IMR-90 (cell line): Measurements from ENCODE around the gene GRM4. TPM values are rescaled to one million over a fixed set of nuclear protein-coding genes. Genes with fewer than 3 reads are reported as not detected.

Experiments used
- ATAC-seq: fragments of 200-7000 bp; cut with Tn5 transposase; 2 replicates; pipeline ENCODE4 v1.9.1; 2020; ENCODE audit warnings: low read depth, mild to moderate bottlenecking, moderate library complexity
- BruUV-seq: library from RNA; stranded (reverse); fragments of 400-500 nt; replicated peaks from 2 replicates; lab custom pipeline; 2021; lab: Mats Ljungman, UMichigan
- CTCF ChIA-PET: fragments of 300-600 bp; formaldehyde crosslinking; extraction: SDS; loops from one replicate; lab custom pipeline; 2021; ENCODE audit warnings: antibody characterized with exemption; lab: Yijun Ruan, JAX
- POLR2A ChIA-PET: fragments of 300-600 bp; sonication (Branson Sonifier 250); formaldehyde crosslinking; loops from one replicate; lab custom pipeline; 2022; ENCODE audit warnings: antibody characterized with exemption; ENCODE audit not compliant: unreplicated experiment; lab: Charles Lee
- DNase-seq: peaks from one replicate; pipeline ENCODE4 v3.0.0; 2013
- H2AFZ ChIP-seq: replicated peaks from 2 replicates; pipeline ENCODE3; 2013; ENCODE audit warnings: low read length, mild to moderate bottlenecking; ENCODE audit not compliant: poor library complexity
- H2AK5ac ChIP-seq: 2 replicates; pipeline ENCODE4 v1.6.1; 2013; ENCODE audit warnings: low read depth, low read length, inconsistent platforms
- H2AK9ac ChIP-seq: replicated peaks from 2 replicates; pipeline ENCODE3; 2013; ENCODE audit warnings: mild to moderate bottlenecking, low read depth, low read length, moderate library complexity; ENCODE audit not compliant: poor library complexity
- H2BK120ac ChIP-seq: 2 replicates; pipeline ENCODE4 v1.6.1; 2013; ENCODE audit warnings: low read depth, low read length, inconsistent platforms
- H2BK15ac ChIP-seq: 3 replicates; pipeline ENCODE4 v1.6.1; 2013; ENCODE audit warnings: low read depth, low read length, inconsistent platforms
- H2BK20ac ChIP-seq: 2 replicates; pipeline ENCODE4 v1.6.1; 2013; ENCODE audit warnings: low read depth, mild to moderate bottlenecking, inconsistent platforms, low read length, moderate library complexity
- H2BK5ac ChIP-seq: 2 replicates; pipeline ENCODE4 v1.6.1; 2013; ENCODE audit warnings: mild to moderate bottlenecking, low read depth, low read length, inconsistent platforms; ENCODE audit not compliant: poor library complexity, severe bottlenecking
- H3K14ac ChIP-seq: replicated peaks from 2 replicates; pipeline ENCODE4 v1.6.1; 2013; ENCODE audit warnings: low read depth, low read length, inconsistent platforms
- H3K18ac ChIP-seq: 2 replicates; pipeline ENCODE4 v1.6.1; 2013; ENCODE audit warnings: low read depth, low read length, control low read depth
- H3K23ac ChIP-seq: 2 replicates; pipeline ENCODE4 v1.6.1; 2013; ENCODE audit warnings: low read depth, low read length, inconsistent platforms
- H3K27ac ChIP-seq: 2 replicates; pipeline ENCODE4 v1.5.1; 2013; ENCODE audit warnings: mild to moderate bottlenecking, control low read depth, low read length; ENCODE audit not compliant: insufficient read depth
- H3K27me3 ChIP-seq: 2 replicates; pipeline ENCODE4 v1.6.1; 2013; ENCODE audit warnings: low read length; ENCODE audit not compliant: control insufficient read depth, insufficient read depth
- H3K36me3 ChIP-seq: 2 replicates; pipeline ENCODE4 v1.6.1; 2013; ENCODE audit warnings: low read length, mixed read lengths; ENCODE audit not compliant: control insufficient read depth, insufficient read depth
- H3K4ac ChIP-seq: 2 replicates; pipeline ENCODE4 v1.6.1; 2013; ENCODE audit warnings: low read depth, low read length, inconsistent platforms
- H3K4me1 ChIP-seq: 2 replicates; pipeline ENCODE4 v1.6.1; 2013; ENCODE audit warnings: low read length, mixed read lengths; ENCODE audit not compliant: control insufficient read depth, insufficient read depth
- H3K4me2 ChIP-seq: 2 replicates; pipeline ENCODE4 v1.6.1; 2013; ENCODE audit warnings: low read depth, mild to moderate bottlenecking, control low read depth, low read length, moderate library complexity
- H3K4me3 ChIP-seq: 2 replicates; pipeline ENCODE4 v1.5.1; 2013; ENCODE audit warnings: low read depth, mild to moderate bottlenecking, control low read depth, low read length, moderate library complexity; ENCODE audit not compliant: insufficient read depth
- H3K56ac ChIP-seq: 2 replicates; pipeline ENCODE4 v1.6.1; 2013; ENCODE audit warnings: low read length, inconsistent platforms; ENCODE audit not compliant: insufficient read depth; ENCODE audit errors: extremely low read depth
- H3K79me1 ChIP-seq, 2 experiments: 2 replicates each; pipeline ENCODE4 v1.6.1; 2013; ENCODE audit warnings: low read length in 2 of 2, inconsistent platforms in 1 of 2, low read depth in 1 of 2
- H3K9ac ChIP-seq: 2 replicates; pipeline ENCODE4 v1.6.1; 2013; ENCODE audit warnings: low read depth, low read length, control low read depth
- H3K9me1 ChIP-seq: 2 replicates; pipeline ENCODE4 v1.6.1; 2013; ENCODE audit warnings: low read length, inconsistent platforms; ENCODE audit not compliant: insufficient read depth
- H3K9me3 ChIP-seq: 2 replicates; pipeline ENCODE4 v1.6.1; 2013; ENCODE audit warnings: low read length; ENCODE audit not compliant: control insufficient read depth, insufficient read depth
- H4K20me1 ChIP-seq: 2 replicates; pipeline ENCODE4 v1.6.1; 2013; ENCODE audit warnings: low read length, inconsistent platforms; ENCODE audit not compliant: insufficient read depth
- H4K5ac ChIP-seq: 2 replicates; pipeline ENCODE4 v1.6.1; 2013; ENCODE audit warnings: mild to moderate bottlenecking, low read depth, low read length, control low read depth
- H4K8ac ChIP-seq, 2 experiments: 2 replicates each; pipeline ENCODE4 v1.6.1; 2013; ENCODE audit warnings: low read depth in 2 of 2, low read length in 2 of 2, control low read depth in 1 of 2, inconsistent platforms in 1 of 2
- H4K91ac ChIP-seq: 2 replicates; pipeline ENCODE4 v1.6.1; 2013; ENCODE audit warnings: low read depth, low read length, inconsistent platforms; ENCODE audit not compliant: insufficient read depth
- BHLHE40 ChIP-seq: fragments of 150-350 bp; IDR thresholded peaks from 2 replicates; pipeline ENCODE4 v1.6.1; 2016; ENCODE audit warnings: mild to moderate bottlenecking, low read depth, low read length
- CEBPB ChIP-seq: IDR thresholded peaks from 2 replicates; pipeline ENCODE4 v1.6.1; 2012; ENCODE audit warnings: low read depth, low read length, improper control_type of control experiment
- CHD1 ChIP-seq: IDR thresholded peaks from 2 replicates; pipeline ENCODE4 v1.6.1; 2012; ENCODE audit warnings: low read depth, low read length, improper control_type of control experiment
- FOS ChIP-seq: fragments of 150-350 bp; IDR thresholded peaks from 2 replicates; pipeline ENCODE4 v1.6.1; 2016; ENCODE audit warnings: low read depth, low read length
- MAFK ChIP-seq: IDR thresholded peaks from 2 replicates; pipeline ENCODE4 v1.6.1; 2012; ENCODE audit warnings: low read depth, low read length, improper control_type of control experiment
- MAZ ChIP-seq: IDR thresholded peaks from 2 replicates; pipeline ENCODE4 v1.6.1; 2012; ENCODE audit warnings: low read depth, mild to moderate bottlenecking, low read length, improper control_type of control experiment, moderate library complexity, borderline replicate concordance
- MXI1 ChIP-seq: IDR thresholded peaks from 2 replicates; pipeline ENCODE4 v1.6.1; 2012; ENCODE audit warnings: low read depth, mild to moderate bottlenecking, low read length, moderate library complexity, borderline replicate concordance
- NFE2L2 ChIP-seq: fragments of 150-350 bp; IDR thresholded peaks from 2 replicates; pipeline ENCODE4 v1.6.1; 2016; ENCODE audit warnings: low read depth, mild to moderate bottlenecking, low read length
- POLR2A ChIP-seq: IDR thresholded peaks from 2 replicates; pipeline ENCODE4 v1.6.1; 2012; ENCODE audit warnings: mild to moderate bottlenecking, low read depth, low read length
- RAD21 ChIP-seq: IDR thresholded peaks from 2 replicates; pipeline ENCODE4 v1.6.1; 2012; ENCODE audit warnings: low read length, improper control_type of control experiment
- RCOR1 ChIP-seq: IDR thresholded peaks from 2 replicates; pipeline ENCODE4 v1.6.1; 2012; ENCODE audit warnings: mild to moderate bottlenecking, low read length, improper control_type of control experiment; ENCODE audit not compliant: insufficient replicate concordance
- SMC3 ChIP-seq: fragments of 150-350 bp; IDR thresholded peaks from 2 replicates; pipeline ENCODE4 v1.6.1; 2016; ENCODE audit warnings: low read depth, mild to moderate bottlenecking, antibody characterized with exemption, low read length, moderate library complexity
- WGBS, 2 experiments: methylation state at CpG; one replicate each; pipeline versions ENCODE4 v1.1.5 to v1.1.7; 2013; ENCODE audit warnings: missing lambda C conversion rate in 2 of 2; ENCODE audit not compliant: insufficient read length in 1 of 2; ENCODE audit errors: extremely low coverage in 2 of 2; 5-methylcytosine and 5-hydroxymethylcytosine counted together
- dilution Hi-C: fragments of 300-500 bp; cut with HindIII; formaldehyde crosslinking; loops from one replicate; pipeline ENCODE4 v1.14.3; 2018; ENCODE audit warnings: low sequenced_read_pairs; ENCODE audit not compliant: unreplicated experiment
- in situ Hi-C: fragments of 300-500 bp; cut with MboI; formaldehyde crosslinking; loops from 3 replicates; pipeline ENCODE4 v1.14.3; 2019; ENCODE audit warnings: low sequenced_read_pairs, inconsistent platforms, mixed read lengths
- intact Hi-C: fragments of 100-400 bp; cut with micrococcal nuclease; formaldehyde crosslinking; loops from 2 replicates; pipeline ENCODE4 v1.10.0; 2022
- polyA plus RNA-seq, 3 experiments: library from polyadenylated mRNA; depleted of rRNA; stranded (reverse); fragments of >200 nt; gene quantifications; 2 replicates each; pipeline ENCODE4 v1.2.3, GENCODE V29; 2012; ENCODE audit warnings: low replicate concordance in 1 of 3
- total RNA-seq: library from RNA; depleted of rRNA; stranded (reverse); fragments of >200 nt; gene quantifications from 2 replicates; pipeline ENCODE4 v1.2.3, GENCODE V29; 2012
- TF ChIP-seq, protein P1 (sequence below): fragments of 150-350 bp; IDR thresholded peaks from 2 replicates; pipeline ENCODE4 v1.6.1; 2017; ENCODE audit warnings: mild to moderate bottlenecking, antibody characterized with exemption, low read length, low read depth
- TF ChIP-seq, protein P2 (sequence below): fragments of 150-350 bp; IDR thresholded peaks from 2 replicates; pipeline ENCODE4 v1.6.1; 2016; ENCODE audit warnings: low read depth, mild to moderate bottlenecking, low read length, moderate library complexity, borderline replicate concordance

The GRM4 gene
- total and polyA plus RNA-seq, 2 of the 4 experiments (the other 2 are of a cell fraction), result 0.02 TPM; not detected in 1

DNA sequence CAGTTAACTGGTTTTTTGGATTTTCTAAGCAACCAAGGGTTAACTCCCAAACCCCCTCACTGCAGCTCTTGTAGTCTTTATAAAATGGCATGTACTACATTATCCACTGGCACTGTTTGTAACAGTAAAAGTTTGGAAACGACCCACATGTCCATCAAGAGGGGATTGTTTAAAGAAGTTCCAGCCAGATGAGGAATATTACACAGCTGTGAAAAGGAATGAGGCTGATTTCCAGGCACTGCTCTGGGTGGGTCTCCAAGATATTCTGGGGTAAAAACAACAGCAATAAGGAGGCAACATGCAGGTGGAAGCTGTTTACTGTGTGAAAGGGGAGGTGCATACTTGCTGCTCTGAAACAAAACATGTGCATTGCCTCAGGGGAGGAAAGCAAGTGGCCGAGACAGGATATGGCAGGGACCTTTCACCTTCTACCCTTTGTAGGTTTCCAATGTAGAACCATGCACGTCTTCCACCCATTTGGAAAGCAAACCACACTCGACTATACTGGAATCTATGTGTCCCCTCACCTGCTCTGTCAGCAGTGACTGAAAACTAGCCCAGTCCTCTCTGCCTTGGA, 51.9 kb downstream of the GRM4 start:
- in situ Hi-C loops (no loop called here), dilution Hi-C loops (no loop called here), intact Hi-C loops (no loop called here)
- H3K9ac ChIP-seq, result no peak overlapping the region
- H2BK15ac ChIP-seq, result no peak overlapping the region
- no peak overlapping the region for H3K4me3 ChIP-seq
- H3K4me1 ChIP-seq, result no peaks in the 10 kb centered on the region
- H3K14ac ChIP-seq, result no peak overlapping the region
- H4K5ac ChIP-seq, result no peak overlapping the region
- no peaks in the 10 kb centered on the region for H3K79me1 ChIP-seq
- no peak overlapping the region for H2BK5ac ChIP-seq
- no peak overlapping the region for H3K4me2 ChIP-seq
- no peak overlapping the region for H3K4ac ChIP-seq
- no peak overlapping the region for H3K56ac ChIP-seq
- H4K91ac ChIP-seq, result no peak overlapping the region
- H2AK9ac ChIP-seq, result no peak overlapping the region
- H4K20me1 ChIP-seq, result no peaks in the 10 kb centered on the region
- no peak overlapping the region for H4K8ac ChIP-seq
- H2BK20ac ChIP-seq, result no peak overlapping the region
- H2BK120ac ChIP-seq, result no peak overlapping the region
- no peak overlapping the region for H3K18ac ChIP-seq
- ATAC-seq, result no peak
- H3K27ac ChIP-seq, result no peak overlapping the region
- no TSS peak for BruUV-seq
- no peak overlapping the region for H2AFZ ChIP-seq
- H3K36me3 ChIP-seq, result no peaks in the 10 kb centered on the region
- CTCF ChIA-PET, result no interaction called here
- no peak overlapping the region for H3K23ac ChIP-seq
- no peak for DNase-seq
- peaks cover 54% of the 10 kb centered on the region for H3K27me3 ChIP-seq
- TF ChIP-seq, protein P1, sequence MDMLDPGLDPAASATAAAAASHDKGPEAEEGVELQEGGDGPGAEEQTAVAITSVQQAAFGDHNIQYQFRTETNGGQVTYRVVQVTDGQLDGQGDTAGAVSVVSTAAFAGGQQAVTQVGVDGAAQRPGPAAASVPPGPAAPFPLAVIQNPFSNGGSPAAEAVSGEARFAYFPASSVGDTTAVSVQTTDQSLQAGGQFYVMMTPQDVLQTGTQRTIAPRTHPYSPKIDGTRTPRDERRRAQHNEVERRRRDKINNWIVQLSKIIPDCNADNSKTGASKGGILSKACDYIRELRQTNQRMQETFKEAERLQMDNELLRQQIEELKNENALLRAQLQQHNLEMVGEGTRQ, result no peak
- TF ChIP-seq CEBPB (no peak), NFE2L2 (no peak), RCOR1 (no peak), SMC3 (no peak), FOS (no peak), MXI1 (no peak), RAD21 (no peak), BHLHE40 (no peak), POLR2A (no peak), CHD1 (no peak), MAFK (no peak), MAZ (no peak)
- TF ChIP-seq, protein P2, sequence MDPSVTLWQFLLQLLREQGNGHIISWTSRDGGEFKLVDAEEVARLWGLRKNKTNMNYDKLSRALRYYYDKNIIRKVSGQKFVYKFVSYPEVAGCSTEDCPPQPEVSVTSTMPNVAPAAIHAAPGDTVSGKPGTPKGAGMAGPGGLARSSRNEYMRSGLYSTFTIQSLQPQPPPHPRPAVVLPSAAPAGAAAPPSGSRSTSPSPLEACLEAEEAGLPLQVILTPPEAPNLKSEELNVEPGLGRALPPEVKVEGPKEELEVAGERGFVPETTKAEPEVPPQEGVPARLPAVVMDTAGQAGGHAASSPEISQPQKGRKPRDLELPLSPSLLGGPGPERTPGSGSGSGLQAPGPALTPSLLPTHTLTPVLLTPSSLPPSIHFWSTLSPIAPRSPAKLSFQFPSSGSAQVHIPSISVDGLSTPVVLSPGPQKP, result no peak
- no peak overlapping the region for H2AK5ac ChIP-seq
- POLR2A ChIA-PET, result interaction anchor here (0.5 kb wide), 1 partner anchor 52 kb away, joined by 3 read pairs; the partner anchor contains the start of gene GRM4
- WGBS, 2 experiments, result no CpG with 5 or more reads among the region's 4 CpGs
- no peaks in the 10 kb centered on the region for H3K9me1 ChIP-seq
- peaks cover 4% of the 10 kb centered on the region; the same call in 1 of the 2 replicates for H3K9me3 ChIP-seq
